IPS DF 6.9 (cell line): Measurements from ENCODE around the gene DMWD.

Experiments
- DNase-seq: peaks from one replicate; pipeline ENCODE4 v3.0.0-alpha.2; 2013; ENCODE audit warnings: low read depth, low spot score
- H3K27ac ChIP-seq: one replicate; pipeline ENCODE4 v1.5.1; 2013; ENCODE audit warnings: low read length, control low read depth
- H3K27me3 ChIP-seq: 2 replicates; pipeline ENCODE4 v1.6.1; 2013; ENCODE audit warnings: mild to moderate bottlenecking, low read length; ENCODE audit not compliant: control insufficient read depth, insufficient read depth
- H3K36me3 ChIP-seq: 2 replicates; pipeline ENCODE4 v1.6.1; 2013; ENCODE audit warnings: low read length; ENCODE audit not compliant: control insufficient read depth, insufficient read depth
- H3K4me1 ChIP-seq: 2 replicates; pipeline ENCODE4 v1.6.1; 2013; ENCODE audit warnings: low read length; ENCODE audit not compliant: control insufficient read depth, insufficient read depth
- H3K4me3 ChIP-seq: 2 replicates; pipeline ENCODE4 v1.5.1; 2013; ENCODE audit warnings: mild to moderate bottlenecking, low read length
- H3K9me3 ChIP-seq: 2 replicates; pipeline ENCODE4 v1.6.1; 2013; ENCODE audit warnings: low read length, inconsistent platforms; ENCODE audit not compliant: control insufficient read depth, insufficient read depth
- WGBS: extraction: QIAGEN DNeasy Blood & Tissue Kit; methylation state at CpG from one replicate; pipeline ENCODE4 v1.1.7; 2013; ENCODE audit warnings: mixed read lengths, missing lambda C conversion rate; ENCODE audit not compliant: insufficient read length, insufficient coverage; 5-methylcytosine and 5-hydroxymethylcytosine counted together

The DMWD gene

DNA sequence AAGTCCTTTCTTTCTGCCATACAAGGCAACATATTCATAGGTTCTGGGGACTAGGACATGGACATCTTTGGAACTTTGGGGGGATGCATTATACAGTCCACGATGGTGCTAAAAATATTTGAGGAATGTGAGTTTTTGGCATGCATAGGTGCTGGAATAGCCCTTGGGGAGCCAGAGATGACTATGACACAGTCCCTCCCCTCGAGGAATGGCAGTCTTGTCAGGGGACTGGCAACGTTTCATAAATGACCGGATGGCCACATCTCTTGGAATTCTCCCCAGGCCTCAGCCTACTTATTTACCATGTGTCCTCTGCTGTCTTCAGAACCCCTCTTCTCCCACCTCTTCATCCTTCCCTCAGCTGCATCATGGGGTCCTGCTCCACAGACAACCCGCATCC lies 45.8 kb downstream of the DMWD start:
- Histone ChIP-seq H3K27me3 (no peaks in the 10 kb centered on the region), H3K4me3 (no peak overlapping the region), H3K9me3 (no peaks in the 10 kb centered on the region), H3K27ac (no peak overlapping the region), H3K36me3 (no peaks in the 10 kb centered on the region), H3K4me1 (no peaks in the 10 kb centered on the region)
- WGBS: no CpG with 5 or more reads among the region's 5 CpGs
- no peak for DNase-seq

GRCh38 chr19:45745606-45746005 lies 47.0 kb downstream of the DMWD start:
- DNase-seq: no peak
- no peaks in the 10 kb centered on the region for H3K4me1 ChIP-seq
- H3K4me3 ChIP-seq: no peak overlapping the region
- no peaks in the 10 kb centered on the region for H3K9me3 ChIP-seq
- no peaks in the 10 kb centered on the region for H3K27me3 ChIP-seq
- H3K36me3 ChIP-seq: no peaks in the 10 kb centered on the region
- no peak overlapping the region for H3K27ac ChIP-seq
- no CpG with 5 or more reads among the region's 6 CpGs for WGBS

- H3K27ac ChIP-seq: no peak overlapping the region
- DNase-seq: no peak
- H3K4me1 ChIP-seq: 0 out of 2 replicates have a peak, but pooled peaks cover 2% of the 10 kb centered on the region
- no peaks in the 10 kb centered on the region for H3K9me3 ChIP-seq
- WGBS: no CpG with 5 or more reads among the region's 4 CpGs
- H3K36me3 ChIP-seq: no peaks in the 10 kb centered on the region
- no peaks in the 10 kb centered on the region for H3K27me3 ChIP-seq
- no peak overlapping the region for H3K4me3 ChIP-seq
Observed at GRCh38 chr19:45742969-45743368, 49.7 kb downstream of the DMWD start.

DNA sequence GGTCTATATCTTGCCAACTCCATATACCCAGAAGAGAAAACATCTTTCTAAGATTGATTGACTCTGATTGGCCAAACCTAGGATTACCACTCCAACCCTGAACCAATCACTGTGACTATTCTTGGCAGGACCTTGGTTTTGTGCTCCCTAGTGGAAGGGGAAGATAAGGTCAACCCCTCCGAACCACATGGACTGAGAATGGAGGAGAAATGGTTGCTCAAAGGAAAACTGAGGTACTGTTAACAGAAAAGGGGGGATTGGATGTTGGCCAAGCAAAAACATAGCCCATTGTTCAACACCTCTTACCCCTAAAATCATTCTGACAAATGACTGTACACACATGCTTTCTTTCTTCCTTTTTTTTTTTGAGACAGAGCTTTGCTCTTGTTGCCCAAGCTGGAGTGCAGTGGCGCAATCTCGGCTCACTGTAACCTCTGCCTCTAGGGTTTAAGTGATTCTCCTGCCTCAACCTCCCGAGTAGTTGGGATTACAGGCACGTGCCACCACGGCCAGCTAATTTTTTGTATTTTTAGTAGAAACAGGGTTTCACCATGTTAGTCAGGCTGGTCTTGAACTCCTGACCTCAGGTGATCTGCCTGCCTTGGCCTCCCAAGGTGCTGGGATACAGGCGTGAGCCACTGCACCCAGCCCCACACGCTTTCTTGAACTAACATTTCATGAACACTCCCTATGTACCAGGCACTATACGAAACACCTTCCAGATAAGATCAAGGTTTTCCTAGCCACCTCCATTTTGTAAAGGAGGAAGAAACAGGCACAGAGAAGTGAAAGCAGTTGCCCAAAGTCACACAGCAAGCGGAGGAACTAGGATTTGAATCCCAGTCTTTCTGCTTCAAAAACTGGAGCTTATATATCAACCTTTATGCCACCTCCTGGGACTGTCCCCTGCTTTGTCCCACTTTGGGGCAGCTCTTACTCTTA lies 52.9 kb downstream of the DMWD start:
- H3K27ac ChIP-seq: no peak overlapping the region
- no peak for DNase-seq
- WGBS: no CpG with 5 or more reads among the region's 10 CpGs
- no peaks in the 10 kb centered on the region for H3K36me3 ChIP-seq
- 0 out of 2 replicates have a peak, but pooled peaks cover 2% of the 10 kb centered on the region for H3K4me1 ChIP-seq
- H3K27me3 ChIP-seq: no peaks in the 10 kb centered on the region
- no peaks in the 10 kb centered on the region for H3K9me3 ChIP-seq
- no peak overlapping the region for H3K4me3 ChIP-seq

GRCh38 chr19:45733160-45733810 lies 59.4 kb downstream of the DMWD start, which contains the start of gene MEIOSIN:
Gene MEIOSIN (plus strand): TSS chr19:45733439. CDS start chr19:45735377, 1,938 bp downstream.
- Histone ChIP-seq H3K9me3 (no peaks in the 10 kb centered on the region), H3K27me3 (no peaks in the 10 kb centered on the region), H3K27ac (no peak within 1 kb of the TSS), H3K4me3 (no peak within 1 kb of the TSS), H3K36me3 (no peaks in the 10 kb centered on the region), H3K4me1 (no peaks in the 10 kb centered on the region; the same call in 1 of the 2 replicates)
- WGBS: no CpG with 5 or more reads among the region's 59 CpGs
- DNase-seq: no peak
